Heart right ventricle (tissue), 16 donors: ENCODE measurements around the gene STAG1. TPM values are rescaled to one million over a fixed set of nuclear protein-coding genes. Genes with fewer than 3 reads are reported as not detected.

Experiments
- ATAC-seq, 8 donors: fragments of 200-7000 bp; cut with Tn5 transposase; one replicate each; pipeline ENCODE4 v1.9.1; 2020; ENCODE audit warnings: mild to moderate bottlenecking in 8 of 8, moderate library complexity in 8 of 8, moderate number of reproducible peaks in 1 of 8
- DNase-seq, 2 donors: peaks; one replicate each; pipeline ENCODE4 v3.0.0-alpha.2; 2020
- H3K27ac ChIP-seq, 10 donors: fragments of 200-600 bp; sonication (generic) in 2 of 10; one replicate each; pipeline versions ENCODE4 v1.5.0 to v1.8.0; 2020 to 2022; ENCODE audit warnings: mild to moderate bottlenecking in 3 of 10
- H3K27me3 ChIP-seq, 7 donors: fragments of 200-600 bp; one replicate each; pipeline ENCODE4 v1.8.0; 2021 to 2022; ENCODE audit warnings: mild to moderate bottlenecking in 2 of 7
- H3K36me3 ChIP-seq, 9 donors: fragments of 200-600 bp; sonication (generic) in 1 of 9; one replicate each; pipeline versions ENCODE4 v1.5.0 to v1.8.0; 2020 to 2022; ENCODE audit warnings: mild to moderate bottlenecking in 2 of 9
- H3K4me1 ChIP-seq, 9 donors: fragments of 200-600 bp; sonication (generic) in 1 of 9; one replicate each; pipeline versions ENCODE4 v1.5.0 to v1.8.0; 2020 to 2022; ENCODE audit warnings: mild to moderate bottlenecking in 4 of 9
- H3K4me3 ChIP-seq, 10 donors: fragments of 200-600 bp; sonication (generic) in 2 of 10; one replicate each; pipeline versions ENCODE4 v1.5.0 to v1.8.0; 2020 to 2022; ENCODE audit warnings: mild to moderate bottlenecking in 7 of 10, moderate library complexity in 2 of 10
- H3K9me3 ChIP-seq, 11 donors: fragments of 200-600 bp in 10 of 11; sonication (generic) in 2 of 11; one replicate each; pipeline versions ENCODE4 v1.5.0 to v1.8.0; 2013 to 2022; ENCODE audit warnings: mild to moderate bottlenecking in 2 of 11, control low read depth in 1 of 11, moderate library complexity in 1 of 11
- CTCF ChIP-seq, 9 donors: fragments of 200-600 bp; sonication (generic) in 2 of 9; IDR thresholded peaks; one replicate each; pipeline versions ENCODE4 v1.5.0 to v1.8.0; 2021 to 2022; ENCODE audit warnings: antibody characterized with exemption in 9 of 9, mild to moderate bottlenecking in 5 of 9, moderate library complexity in 1 of 9
- WGBS, 2 donors: extraction: QIAGEN DNeasy Blood & Tissue Kit; methylation state at CpG; one replicate each; pipeline ENCODE4 v1.1.7; 2013; ENCODE audit warnings: inconsistent platforms in 1 of 2; 5-methylcytosine and 5-hydroxymethylcytosine counted together
- intact Hi-C, 10 donors: fragments of 100-400 bp; cut with DNase I; formaldehyde crosslinking; loops; one replicate each; pipeline versions ENCODE4 v1.11.1 to v1.14.2; 2022
- polyA plus RNA-seq, 2 donors: library from polyadenylated mRNA; stranded (reverse); fragments of 200-250 nt; gene quantifications; one replicate each; pipeline ENCODE4 v1.2.3, GENCODE V29; 2013
- total RNA-seq, 10 donors: library from RNA; stranded (reverse); fragmentation: NEBNext Ultra II Directional in 3 of 10; extraction: Animal tissue kit (Norgen Biotek cat#: 25700) in 3 of 10; gene quantifications; one replicate each; pipeline versions ENCODE4 v1.2.1 to v1.2.4, GENCODE V29; 2021 to 2023
- donor health status: Arrhythmogenic right ventricular cardiomyopathy.
- donor health status: ischemic (EF 13 %, LVEDD 7.1; RV severe dilation, severe dysfunction).
- donor health status: healthy with polysubstance abuse.
- donor health status: DM: no; HTN: yes; CAD: no.
- donor health status: DM: no; HTN: no; CAD: no.
- donor health status: ischemic (EF 25% LVEDD 6.9; RV normal size, moderate dysfunction).
- donor health status: ischemic (EF 25% LVEDD 5.7; RV mildly dilated, moderate dysfunction).
- donor health status: healthy.
- donor health status: DM: yes; HTN: yes; CAD: no.
- donor health status: Ischemic cardiomyopathy.
- donor health status: ischemic (EF 35%, LVEDD 5.7; RV mildly dilated, moderate dysfunction).
- donor health status: nonischemic (EF 11% LVEDD 7.7; RV severe dilation, severe dysfunction).
- donor health status: DM: yes; HTN: yes; CAD: no.
- donor health status: PGD.
- donor health status: ischemic (EF 29% LVEDD 5.4; RV normal size, mild dysfunction).
- donor health status: nonischemic (EF 23%, LVEDD 6.1; RV moderate dilation, normal function).

STAG1 gene
- total and polyA plus RNA-seq, 12 donors: 8.0 to 27.6 (median 19.6) TPM

DNA sequence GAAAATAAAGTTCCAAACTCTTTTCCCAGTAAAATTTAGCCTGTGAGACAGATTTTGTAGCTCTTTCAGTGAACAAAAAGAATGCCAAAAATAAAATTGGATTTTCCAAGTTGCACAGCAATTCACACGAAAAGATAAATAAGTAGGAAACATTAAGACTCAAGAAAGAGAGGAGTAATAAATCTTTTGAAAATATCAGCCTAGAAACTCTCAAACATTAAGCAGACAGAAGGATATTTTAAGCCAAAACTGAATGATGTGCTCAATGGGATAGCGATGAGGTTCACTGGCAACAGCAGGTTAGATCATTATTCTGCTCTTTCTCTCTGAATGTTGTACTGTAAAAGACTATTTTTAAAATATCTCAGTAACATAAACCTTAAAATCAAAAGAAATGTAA is 115.0 kb downstream of the STAG1 start:
- DNase-seq: no peak
- no peak for TF ChIP-seq CTCF (IDR thresholded peaks at IDR 0.05)
- Histone ChIP-seq H3K9me3 (peaks cover 0 to 8% (median 0%) of the 10 kb centered on the region in 11 donors), H3K27me3 (no peaks in the 10 kb centered on the region), H3K36me3 (no peaks in the 10 kb centered on the region), H3K27ac (no peak overlapping the region), H3K4me1 (peaks cover 0 to 33% (median 8%) of the 10 kb centered on the region in 9 donors), H3K4me3 (no peak overlapping the region)
- ATAC-seq: no peak
- intact Hi-C loops: no loop called here
- 72 to 80% methylated on average over 2 of the region's 2 CpGs for WGBS, 2 donors

DNA sequence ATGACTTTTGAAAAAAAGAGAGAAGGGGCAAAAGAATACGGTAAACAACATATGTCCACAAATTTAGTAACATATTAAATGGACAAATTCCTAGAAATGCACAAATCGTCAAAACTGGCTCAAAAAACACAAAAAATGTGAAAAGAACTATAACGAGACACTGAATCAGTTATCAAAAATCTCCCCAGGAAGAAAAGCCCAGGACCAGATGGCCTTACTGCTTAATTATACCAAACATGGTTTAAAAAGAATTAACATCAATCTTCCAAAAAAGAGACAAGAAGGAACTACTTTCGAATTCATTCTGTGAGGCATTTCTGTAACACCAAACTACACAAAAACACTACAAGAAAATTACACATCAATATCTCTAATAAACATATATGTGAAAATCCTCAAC is 117.4 kb downstream of the STAG1 start:
- Histone ChIP-seq H3K27ac (no peak overlapping the region), H3K4me3 (no peak overlapping the region), H3K36me3 (peaks cover 0 to 2% (median 0%) of the 10 kb centered on the region in 9 donors), H3K9me3 (peaks cover 0 to 8% (median 0%) of the 10 kb centered on the region in 11 donors), H3K27me3 (no peaks in the 10 kb centered on the region), H3K4me1 (peaks cover 0 to 40% (median 19%) of the 10 kb centered on the region in 9 donors)
- TF ChIP-seq CTCF (IDR thresholded peaks at IDR 0.05): no peak
- ATAC-seq: no peak
- DNase-seq: no peak
- 87 to 93% methylated on average over 4 of the region's 4 CpGs for WGBS, 2 donors
- intact Hi-C loops: no loop called here

- no peak for TF ChIP-seq CTCF (IDR thresholded peaks at IDR 0.05)
- WGBS, 2 donors: 93 to 95% methylated on average over 5 of the region's 5 CpGs
- ATAC-seq (no peak), DNase-seq (no peak)
- Histone ChIP-seq H3K27me3 (no peaks in the 10 kb centered on the region), H3K9me3 (peaks cover 0 to 8% (median 0%) of the 10 kb centered on the region in 11 donors), H3K4me1 (peaks cover 0 to 51% (median 19%) of the 10 kb centered on the region in 9 donors), H3K4me3 (no peak overlapping the region), H3K36me3 (peaks cover 0 to 13% (median 0%) of the 10 kb centered on the region in 9 donors), H3K27ac (no peak overlapping the region)
- intact Hi-C loops: no loop called here
Observed at GRCh38 chr3:136632625-136633081, 119.5 kb downstream of the STAG1 start.

GRCh38 chr3:136631424-136631823 is 120.8 kb downstream of the STAG1 start:
- H3K36me3 ChIP-seq: peaks cover 0 to 17% (median 0%) of the 10 kb centered on the region in 9 donors
- no peak for ATAC-seq
- WGBS, 2 donors: 83 to 84% methylated on average over 5 of the region's 5 CpGs
- H3K4me1 ChIP-seq: peaks cover 0 to 40% (median 23%) of the 10 kb centered on the region in 9 donors
- H3K9me3 ChIP-seq: peaks cover 0 to 8% (median 0%) of the 10 kb centered on the region in 11 donors
- DNase-seq: no peak
- H3K27me3 ChIP-seq: no peaks in the 10 kb centered on the region
- no peak overlapping the region for H3K27ac ChIP-seq
- no peak for TF ChIP-seq CTCF (IDR thresholded peaks at IDR 0.05)
- H3K4me3 ChIP-seq: no peak overlapping the region
- intact Hi-C loops: no loop called here
